Colonic mucosa (tissue), 4 donors: Measurements from ENCODE around the gene DEPDC5. TPM values are rescaled to one million over a fixed set of nuclear protein-coding genes. Genes with fewer than 3 reads are reported as not detected.

Source experiments
- DNase-seq: peaks from one replicate; pipeline ENCODE4 v3.0.0-alpha.2; 2020
- H3K27ac ChIP-seq: fragments of 200-600 bp; one replicate; pipeline ENCODE4 v1.8.0; 2021
- H3K27me3 ChIP-seq: fragments of 200-600 bp; one replicate; pipeline ENCODE4 v1.8.0; 2021
- H3K36me3 ChIP-seq: fragments of 200-600 bp; one replicate; pipeline ENCODE4 v1.8.0; 2021
- H3K4me1 ChIP-seq: fragments of 200-600 bp; one replicate; pipeline ENCODE4 v1.8.0; 2021; ENCODE audit warnings: mild to moderate bottlenecking
- H3K4me3 ChIP-seq: fragments of 200-600 bp; one replicate; pipeline ENCODE4 v1.8.0; 2021
- H3K9ac ChIP-seq, 2 donors: one replicate each; pipeline ENCODE4 v1.7.0; 2013; ENCODE audit warnings: control low read depth in 2 of 2, low read depth in 2 of 2, low read length in 2 of 2
- H3K9me3 ChIP-seq: fragments of 200-600 bp; one replicate; pipeline ENCODE4 v1.8.0; 2021
- intact Hi-C: fragments of 100-400 bp; cut with DNase I; formaldehyde crosslinking; loops from one replicate; pipeline ENCODE4 v1.14.1; 2022
- total RNA-seq, 2 donors: library from RNA; stranded (reverse); fragmentation: NEBNext Ultra II Directional in 1 of 2; extraction: Animal tissue kit (Norgen Biotek cat#: 25700) in 1 of 2; gene quantifications; one replicate each; pipeline ENCODE4 v1.2.1, GENCODE V29; 2021
- TF ChIP-seq, protein P1 (sequence below): fragments of 200-600 bp; IDR thresholded peaks from one replicate; pipeline ENCODE4 v1.8.0; 2022; ENCODE audit warnings: antibody characterized with exemption, mild to moderate bottlenecking
- donor health status: healthy.
- donor health status: DM: no; HTN: no; CAD: no.
- donor health status: DM: no; HTN: no; CAD: no.

DEPDC5 gene
- total RNA-seq, 2 donors from 2014 or later, result 24.6 to 52.7 TPM

DNA sequence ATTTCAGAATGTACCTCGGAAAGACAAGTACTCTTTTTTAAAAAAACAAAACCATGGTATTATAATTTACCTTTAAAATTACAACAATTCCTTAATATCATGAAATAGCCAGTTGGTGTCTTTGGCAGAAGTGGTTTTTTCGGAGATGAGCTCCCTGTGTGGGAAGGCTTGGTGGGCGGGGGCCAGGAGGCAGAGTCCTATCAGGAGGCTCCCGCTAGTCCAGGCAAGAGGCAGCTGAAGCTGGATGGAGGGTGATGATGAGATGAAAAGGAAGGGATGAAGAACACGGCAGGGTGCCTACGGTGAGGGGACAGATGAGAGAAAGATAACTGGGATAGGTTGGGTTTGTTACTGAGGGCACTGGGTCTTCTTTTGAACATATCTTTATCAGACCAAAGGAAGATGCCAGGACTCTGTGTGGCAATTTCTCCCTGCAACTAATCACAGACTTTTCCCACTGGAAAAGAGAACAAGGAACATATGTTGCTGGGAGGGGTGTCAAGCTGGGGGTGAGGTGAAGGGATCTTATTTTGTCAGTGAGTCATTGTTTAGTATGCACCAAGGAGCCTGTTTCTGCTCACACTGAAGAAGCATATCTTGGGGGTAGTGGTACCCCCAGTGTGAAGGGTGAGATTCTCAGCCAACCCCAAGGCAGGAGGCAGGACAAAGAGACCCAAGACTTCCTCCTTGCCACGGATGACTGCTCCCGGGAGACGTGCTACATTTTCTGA, 99.0 kb downstream of the DEPDC5 start:
- no peaks in the 10 kb centered on the region for H3K36me3 ChIP-seq
- intact Hi-C loops, result no loop called here
- H3K4me3 ChIP-seq, result no peak overlapping the region
- TF ChIP-seq, protein P1, sequence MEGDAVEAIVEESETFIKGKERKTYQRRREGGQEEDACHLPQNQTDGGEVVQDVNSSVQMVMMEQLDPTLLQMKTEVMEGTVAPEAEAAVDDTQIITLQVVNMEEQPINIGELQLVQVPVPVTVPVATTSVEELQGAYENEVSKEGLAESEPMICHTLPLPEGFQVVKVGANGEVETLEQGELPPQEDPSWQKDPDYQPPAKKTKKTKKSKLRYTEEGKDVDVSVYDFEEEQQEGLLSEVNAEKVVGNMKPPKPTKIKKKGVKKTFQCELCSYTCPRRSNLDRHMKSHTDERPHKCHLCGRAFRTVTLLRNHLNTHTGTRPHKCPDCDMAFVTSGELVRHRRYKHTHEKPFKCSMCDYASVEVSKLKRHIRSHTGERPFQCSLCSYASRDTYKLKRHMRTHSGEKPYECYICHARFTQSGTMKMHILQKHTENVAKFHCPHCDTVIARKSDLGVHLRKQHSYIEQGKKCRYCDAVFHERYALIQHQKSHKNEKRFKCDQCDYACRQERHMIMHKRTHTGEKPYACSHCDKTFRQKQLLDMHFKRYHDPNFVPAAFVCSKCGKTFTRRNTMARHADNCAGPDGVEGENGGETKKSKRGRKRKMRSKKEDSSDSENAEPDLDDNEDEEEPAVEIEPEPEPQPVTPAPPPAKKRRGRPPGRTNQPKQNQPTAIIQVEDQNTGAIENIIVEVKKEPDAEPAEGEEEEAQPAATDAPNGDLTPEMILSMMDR, result no peak
- no peaks in the 10 kb centered on the region for H3K27me3 ChIP-seq
- H3K9me3 ChIP-seq, result no peaks in the 10 kb centered on the region
- H3K27ac ChIP-seq, result no peak overlapping the region
- DNase-seq, result no peak
- H3K9ac ChIP-seq, result no peak overlapping the region
- no peaks in the 10 kb centered on the region for H3K4me1 ChIP-seq

- intact Hi-C loops, result no loop called here
- TF ChIP-seq, protein P1, result no peak
- H3K9ac ChIP-seq, result no peak overlapping the region
- no peak overlapping the region for H3K27ac ChIP-seq
- DNase-seq, result no peak
- H3K9me3 ChIP-seq, result no peaks in the 10 kb centered on the region
- no peaks in the 10 kb centered on the region for H3K27me3 ChIP-seq
- H3K4me3 ChIP-seq, result no peak overlapping the region
- no peaks in the 10 kb centered on the region for H3K4me1 ChIP-seq
- H3K36me3 ChIP-seq, result no peaks in the 10 kb centered on the region
Measured at GRCh38 chr22:31853736-31854495, 100.1 kb downstream of the DEPDC5 start.

GRCh38 chr22:31857247-31857646, 103.4 kb downstream of the DEPDC5 start:
- Histone ChIP-seq H3K4me3 (no peak overlapping the region), H3K4me1 (no peaks in the 10 kb centered on the region), H3K36me3 (no peaks in the 10 kb centered on the region), H3K9ac (no peak overlapping the region), H3K27me3 (no peaks in the 10 kb centered on the region), H3K27ac (no peak overlapping the region), H3K9me3 (no peaks in the 10 kb centered on the region)
- TF ChIP-seq, protein P1, result no peak
- intact Hi-C loops, result no loop called here
- DNase-seq, result peak; percentile 37

DNA sequence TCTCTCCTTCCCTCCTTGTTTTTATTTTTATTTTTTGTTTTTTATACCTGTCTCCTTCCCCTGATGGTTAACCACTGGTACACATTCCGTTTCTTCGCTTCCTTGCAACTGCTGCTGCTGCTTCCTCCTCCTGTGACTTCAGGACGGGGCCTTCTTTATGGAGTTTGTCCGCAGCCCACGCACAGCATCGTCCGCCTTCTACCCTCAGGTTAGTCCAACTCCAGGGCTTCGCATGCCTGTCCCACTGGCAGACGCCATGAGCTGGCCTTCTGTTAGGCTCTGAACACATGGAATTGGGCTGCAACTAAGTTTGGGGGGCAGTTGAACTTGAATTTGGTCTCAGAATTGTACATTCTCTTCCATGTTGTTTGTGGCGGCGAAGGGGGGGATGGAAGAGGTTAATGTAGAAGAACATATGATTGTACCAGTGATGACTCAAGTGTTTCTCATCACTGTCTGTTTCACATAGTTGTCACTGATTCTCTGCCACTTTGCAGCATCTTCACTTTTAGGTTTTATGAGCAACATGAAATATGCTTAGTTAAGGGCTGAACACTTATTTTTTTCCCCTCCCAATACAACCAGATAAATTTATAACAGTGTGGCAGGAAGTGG, 107.5 kb downstream of the DEPDC5 start:
- no peaks in the 10 kb centered on the region for H3K4me1 ChIP-seq
- DNase-seq, result no peak
- H3K27ac ChIP-seq, result no peak overlapping the region
- H3K9ac ChIP-seq, result no peak overlapping the region
- intact Hi-C loops, result no loop called here
- H3K9me3 ChIP-seq, result no peaks in the 10 kb centered on the region
- no peak overlapping the region for H3K4me3 ChIP-seq
- no peaks in the 10 kb centered on the region for H3K27me3 ChIP-seq
- H3K36me3 ChIP-seq, result no peaks in the 10 kb centered on the region
- TF ChIP-seq, protein P1, result no peak

GRCh38 chr22:31866918-31867317, 113.1 kb downstream of the DEPDC5 start:
- DNase-seq, result no peak
- Histone ChIP-seq H3K9ac (no peak overlapping the region), H3K36me3 (no peaks in the 10 kb centered on the region), H3K4me1 (no peaks in the 10 kb centered on the region), H3K27ac (no peak overlapping the region), H3K27me3 (no peaks in the 10 kb centered on the region), H3K9me3 (no peaks in the 10 kb centered on the region), H3K4me3 (no peak overlapping the region)
- intact Hi-C loops, result no loop called here
- TF ChIP-seq, protein P1, result no peak
